HepG2 (cell line): ENCODE measurements around the gene EIF4E. TPM values are rescaled to one million over a fixed set of nuclear protein-coding genes. Genes with fewer than 3 reads are reported as not detected.

Experiments
- ATF7-NPFF ChIP-seq: sonication (generic); formaldehyde crosslinking; IDR thresholded peaks from 2 replicates; pipeline ENCODE4 v1.8.1; 2023; ENCODE audit warnings: mild to moderate bottlenecking, low read depth, missing genetic modification reagents, moderate library complexity
- CHD2 ChIP-seq: IDR thresholded peaks from 2 replicates; pipeline ENCODE4 v1.6.1; 2011; ENCODE audit warnings: low read depth, low read length, improper control_type of control experiment
- DPF2 ChIP-seq: sonication (generic); formaldehyde crosslinking; IDR thresholded peaks from 2 replicates; pipeline ENCODE4 v1.4.0; 2020; ENCODE audit warnings: mild to moderate bottlenecking, low read depth, missing genetic modification reagents, borderline replicate concordance
- HCFC1 ChIP-seq: fragments of 150-350 bp; IDR thresholded peaks from 2 replicates; pipeline ENCODE4 v1.6.1; 2014; ENCODE audit warnings: low read depth, low read length
- MAFK ChIP-seq, 2 experiments: IDR thresholded peaks in 1 of 2; conservative IDR thresholded peaks in 1 of 2; 2 replicates each; pipeline ENCODE4 v1.6.1; 2011; ENCODE audit warnings: improper control_type of control experiment in 2 of 2, low read length in 2 of 2
- MIXL1 ChIP-seq: IDR thresholded peaks from 2 replicates; pipeline ENCODE4 v1.6.1; 2016
- SOX6 ChIP-seq, 2 experiments: fragments of 450-650 bp in 1 of 2; sonication (generic) in 1 of 2; formaldehyde crosslinking in 1 of 2; IDR thresholded peaks; 2 replicates each; pipeline versions ENCODE4 v1.4.0 to v1.6.1; 2017 to 2020; ENCODE audit warnings: antibody characterized with exemption in 1 of 2, mild to moderate bottlenecking in 1 of 2, missing genetic modification reagents in 1 of 2
- ZNF446 ChIP-seq: sonication (generic); formaldehyde crosslinking; IDR thresholded peaks from 2 replicates; pipeline ENCODE4 v1.5.0; 2020; ENCODE audit warnings: mild to moderate bottlenecking, missing genetic modification reagents
- ZNF652 ChIP-seq: IDR thresholded peaks from 2 replicates; pipeline ENCODE4 v1.6.1; 2016; ENCODE audit warnings: low read depth, borderline replicate concordance
- ZNF670 ChIP-seq: sonication (generic); formaldehyde crosslinking; IDR thresholded peaks from 2 replicates; pipeline ENCODE4 v1.8.0; 2022; ENCODE audit warnings: mild to moderate bottlenecking, missing genetic modification reagents, borderline replicate concordance
- polyA plus RNA-seq, 8 experiments: library from polyadenylated mRNA; depleted of rRNA in 3 of 8; stranded (reverse) in 7 of 8; unstranded in 1 of 8; fragments of >200 nt; fragmentation: Illumina TruSeq in 4 of 8; extraction: Trizol in 4 of 8; gene quantifications; 2 replicates each; pipeline versions ENCODE4 v1.2.1 to v1.2.3, GENCODE V29; 2011 to 2016; ENCODE audit warnings: low read depth in 4 of 8, missing spikeins in 1 of 8, mixed read lengths in 1 of 8; ENCODE audit not compliant: insufficient read depth in 1 of 8
- total RNA-seq, 5 experiments: library from RNA; depleted of rRNA; stranded (reverse); fragments of >200 nt; fragmentation: Illumina TruSeq; extraction: Trizol; gene quantifications; 2 replicates each; pipeline ENCODE4 v1.2.3, GENCODE V29; 2016; ENCODE audit warnings: low read depth in 1 of 5
- TF ChIP-seq, protein P1 (sequence below): sonication (generic); IDR thresholded peaks from 2 replicates; pipeline ENCODE4 v1.6.1; 2016; ENCODE audit warnings: low read depth, borderline replicate concordance
- TF ChIP-seq, protein P2 (sequence below), 2 experiments: sonication (generic) in 1 of 2; formaldehyde crosslinking in 1 of 2; IDR thresholded peaks; 2 replicates each; pipeline versions ENCODE4 v1.4.0 to v1.6.1; 2016 to 2020; ENCODE audit warnings: borderline replicate concordance in 1 of 2, low read depth in 1 of 2, mild to moderate bottlenecking in 1 of 2, missing genetic modification reagents in 1 of 2
- TF ChIP-seq, protein P3 (sequence below): sonication (generic); formaldehyde crosslinking; IDR thresholded peaks from 2 replicates; pipeline ENCODE4 v1.4.0; 2020; ENCODE audit warnings: missing genetic modification reagents, borderline replicate concordance
- TF ChIP-seq, protein P4 (sequence below): sonication (generic); formaldehyde crosslinking; IDR thresholded peaks from 2 replicates; pipeline ENCODE4 v1.8.1; 2023; ENCODE audit warnings: missing genetic modification reagents, inconsistent platforms, borderline replicate concordance
- TF ChIP-seq, protein P5 (sequence below): sonication (generic); formaldehyde crosslinking; conservative IDR thresholded peaks from 2 replicates; pipeline ENCODE4 v1.8.0; 2022; ENCODE audit warnings: missing genetic modification reagents

The EIF4E gene
- total and polyA plus RNA-seq, 2 of the 13 experiments (the other 11 are each of a cell fraction or from before 2014, with no cell fraction given), result 50.8 to 194 TPM

DNA sequence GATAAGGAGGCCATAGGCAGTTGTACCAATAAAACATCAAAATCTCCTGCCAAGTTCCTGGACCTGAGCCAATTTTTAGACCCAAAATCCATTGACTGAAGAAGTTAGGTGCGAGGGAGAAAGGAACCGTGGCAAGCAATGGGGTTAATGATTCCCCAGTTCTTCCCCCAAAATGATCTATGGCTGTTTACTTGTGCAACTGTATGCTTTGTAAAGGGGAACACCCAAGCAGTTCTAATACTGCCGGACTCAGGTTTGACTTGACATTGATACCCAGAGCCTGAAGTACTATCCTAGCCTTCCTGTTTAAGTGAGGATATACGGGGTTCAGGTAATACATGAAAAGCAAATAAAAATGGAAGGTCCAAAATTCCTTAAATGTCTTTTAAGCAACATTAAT lies 6.7 kb upstream of the EIF4E start (continued):
- TF ChIP-seq, protein P1, sequence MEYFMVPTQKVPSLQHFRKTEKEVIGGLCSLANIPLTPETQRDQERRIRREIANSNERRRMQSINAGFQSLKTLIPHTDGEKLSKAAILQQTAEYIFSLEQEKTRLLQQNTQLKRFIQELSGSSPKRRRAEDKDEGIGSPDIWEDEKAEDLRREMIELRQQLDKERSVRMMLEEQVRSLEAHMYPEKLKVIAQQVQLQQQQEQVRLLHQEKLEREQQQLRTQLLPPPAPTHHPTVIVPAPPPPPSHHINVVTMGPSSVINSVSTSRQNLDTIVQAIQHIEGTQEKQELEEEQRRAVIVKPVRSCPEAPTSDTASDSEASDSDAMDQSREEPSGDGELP, result no peak
- TF ChIP-seq MIXL1 (CRISPR knock-in tag) (peak; percentile 24; the same call in 1 of the 2 replicates), ATF7-NPFF (CRISPR knock-in tag) (no peak), HCFC1 (no peak), ZNF670 (CRISPR knock-in tag) (no peak), CHD2 (no peak), DPF2 (CRISPR knock-in tag) (no peak), ZNF446 (CRISPR knock-in tag) (no peak), ZNF652 (CRISPR knock-in tag) (peak; percentile 44; the same call in 1 of the 2 replicates), SOX6 (IDR thresholded peaks at IDR 0.05) (no peak), SOX6 (CRISPR knock-in tag; IDR thresholded peaks at IDR 0.05) (peak; percentile 32; the same call in 1 of the 2 replicates), MAFK (conservative IDR thresholded peaks at IDR 0.05 in 1 of 2, IDR thresholded peaks at IDR 0.05 in 1 of 2; ENCODE audit: low read length in 2 of 2) (no peak)
- TF ChIP-seq, protein P2, sequence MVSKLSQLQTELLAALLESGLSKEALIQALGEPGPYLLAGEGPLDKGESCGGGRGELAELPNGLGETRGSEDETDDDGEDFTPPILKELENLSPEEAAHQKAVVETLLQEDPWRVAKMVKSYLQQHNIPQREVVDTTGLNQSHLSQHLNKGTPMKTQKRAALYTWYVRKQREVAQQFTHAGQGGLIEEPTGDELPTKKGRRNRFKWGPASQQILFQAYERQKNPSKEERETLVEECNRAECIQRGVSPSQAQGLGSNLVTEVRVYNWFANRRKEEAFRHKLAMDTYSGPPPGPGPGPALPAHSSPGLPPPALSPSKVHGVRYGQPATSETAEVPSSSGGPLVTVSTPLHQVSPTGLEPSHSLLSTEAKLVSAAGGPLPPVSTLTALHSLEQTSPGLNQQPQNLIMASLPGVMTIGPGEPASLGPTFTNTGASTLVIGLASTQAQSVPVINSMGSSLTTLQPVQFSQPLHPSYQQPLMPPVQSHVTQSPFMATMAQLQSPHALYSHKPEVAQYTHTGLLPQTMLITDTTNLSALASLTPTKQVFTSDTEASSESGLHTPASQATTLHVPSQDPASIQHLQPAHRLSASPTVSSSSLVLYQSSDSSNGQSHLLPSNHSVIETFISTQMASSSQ (IDR thresholded peaks at IDR 0.05; ENCODE audit: low read depth), result peak; percentile 71
- TF ChIP-seq, protein P2 (CRISPR knock-in tag; IDR thresholded peaks at IDR 0.05; ENCODE audit: borderline replicate concordance), result peak; percentile 43; the same call in 1 of the 2 replicates
- TF ChIP-seq, protein P3, sequence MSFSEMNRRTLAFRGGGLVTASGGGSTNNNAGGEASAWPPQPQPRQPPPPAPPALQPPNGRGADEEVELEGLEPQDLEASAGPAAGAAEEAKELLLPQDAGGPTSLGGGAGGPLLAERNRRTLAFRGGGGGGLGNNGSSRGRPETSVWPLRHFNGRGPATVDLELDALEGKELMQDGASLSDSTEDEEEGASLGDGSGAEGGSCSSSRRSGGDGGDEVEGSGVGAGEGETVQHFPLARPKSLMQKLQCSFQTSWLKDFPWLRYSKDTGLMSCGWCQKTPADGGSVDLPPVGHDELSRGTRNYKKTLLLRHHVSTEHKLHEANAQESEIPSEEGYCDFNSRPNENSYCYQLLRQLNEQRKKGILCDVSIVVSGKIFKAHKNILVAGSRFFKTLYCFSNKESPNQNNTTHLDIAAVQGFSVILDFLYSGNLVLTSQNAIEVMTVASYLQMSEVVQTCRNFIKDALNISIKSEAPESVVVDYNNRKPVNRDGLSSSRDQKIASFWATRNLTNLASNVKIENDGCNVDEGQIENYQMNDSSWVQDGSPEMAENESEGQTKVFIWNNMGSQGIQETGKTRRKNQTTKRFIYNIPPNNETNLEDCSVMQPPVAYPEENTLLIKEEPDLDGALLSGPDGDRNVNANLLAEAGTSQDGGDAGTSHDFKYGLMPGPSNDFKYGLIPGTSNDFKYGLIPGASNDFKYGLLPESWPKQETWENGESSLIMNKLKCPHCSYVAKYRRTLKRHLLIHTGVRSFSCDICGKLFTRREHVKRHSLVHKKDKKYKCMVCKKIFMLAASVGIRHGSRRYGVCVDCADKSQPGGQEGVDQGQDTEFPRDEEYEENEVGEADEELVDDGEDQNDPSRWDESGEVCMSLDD (CRISPR knock-in tag), result no peak
- TF ChIP-seq, protein P4, sequence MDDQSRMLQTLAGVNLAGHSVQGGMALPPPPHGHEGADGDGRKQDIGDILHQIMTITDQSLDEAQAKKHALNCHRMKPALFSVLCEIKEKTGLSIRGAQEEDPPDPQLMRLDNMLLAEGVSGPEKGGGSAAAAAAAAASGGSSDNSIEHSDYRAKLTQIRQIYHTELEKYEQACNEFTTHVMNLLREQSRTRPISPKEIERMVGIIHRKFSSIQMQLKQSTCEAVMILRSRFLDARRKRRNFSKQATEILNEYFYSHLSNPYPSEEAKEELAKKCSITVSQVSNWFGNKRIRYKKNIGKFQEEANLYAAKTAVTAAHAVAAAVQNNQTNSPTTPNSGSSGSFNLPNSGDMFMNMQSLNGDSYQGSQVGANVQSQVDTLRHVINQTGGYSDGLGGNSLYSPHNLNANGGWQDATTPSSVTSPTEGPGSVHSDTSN (CRISPR knock-in tag), result no peak
- TF ChIP-seq, protein P5, sequence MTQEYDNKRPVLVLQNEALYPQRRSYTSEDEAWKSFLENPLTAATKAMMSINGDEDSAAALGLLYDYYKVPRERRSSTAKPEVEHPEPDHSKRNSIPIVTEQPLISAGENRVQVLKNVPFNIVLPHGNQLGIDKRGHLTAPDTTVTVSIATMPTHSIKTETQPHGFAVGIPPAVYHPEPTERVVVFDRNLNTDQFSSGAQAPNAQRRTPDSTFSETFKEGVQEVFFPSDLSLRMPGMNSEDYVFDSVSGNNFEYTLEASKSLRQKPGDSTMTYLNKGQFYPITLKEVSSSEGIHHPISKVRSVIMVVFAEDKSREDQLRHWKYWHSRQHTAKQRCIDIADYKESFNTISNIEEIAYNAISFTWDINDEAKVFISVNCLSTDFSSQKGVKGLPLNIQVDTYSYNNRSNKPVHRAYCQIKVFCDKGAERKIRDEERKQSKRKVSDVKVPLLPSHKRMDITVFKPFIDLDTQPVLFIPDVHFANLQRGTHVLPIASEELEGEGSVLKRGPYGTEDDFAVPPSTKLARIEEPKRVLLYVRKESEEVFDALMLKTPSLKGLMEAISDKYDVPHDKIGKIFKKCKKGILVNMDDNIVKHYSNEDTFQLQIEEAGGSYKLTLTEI (CRISPR knock-in tag), result no peak
